GM12874 (cell line): ENCODE data around the gene LDLRAP1.

Experiments
- TF ChIP-seq, protein P1 (sequence below): IDR thresholded peaks from 2 replicates; pipeline ENCODE4 v1.5.1; 2011; ENCODE audit warnings: low read depth, mild to moderate bottlenecking, control low read depth, low read length, moderate library complexity; ENCODE audit not compliant: insufficient read depth

Gene LDLRAP1

GRCh38 chr1:25566176-25566729, 22.8 kb downstream of the LDLRAP1 start:
- TF ChIP-seq, protein P1, sequence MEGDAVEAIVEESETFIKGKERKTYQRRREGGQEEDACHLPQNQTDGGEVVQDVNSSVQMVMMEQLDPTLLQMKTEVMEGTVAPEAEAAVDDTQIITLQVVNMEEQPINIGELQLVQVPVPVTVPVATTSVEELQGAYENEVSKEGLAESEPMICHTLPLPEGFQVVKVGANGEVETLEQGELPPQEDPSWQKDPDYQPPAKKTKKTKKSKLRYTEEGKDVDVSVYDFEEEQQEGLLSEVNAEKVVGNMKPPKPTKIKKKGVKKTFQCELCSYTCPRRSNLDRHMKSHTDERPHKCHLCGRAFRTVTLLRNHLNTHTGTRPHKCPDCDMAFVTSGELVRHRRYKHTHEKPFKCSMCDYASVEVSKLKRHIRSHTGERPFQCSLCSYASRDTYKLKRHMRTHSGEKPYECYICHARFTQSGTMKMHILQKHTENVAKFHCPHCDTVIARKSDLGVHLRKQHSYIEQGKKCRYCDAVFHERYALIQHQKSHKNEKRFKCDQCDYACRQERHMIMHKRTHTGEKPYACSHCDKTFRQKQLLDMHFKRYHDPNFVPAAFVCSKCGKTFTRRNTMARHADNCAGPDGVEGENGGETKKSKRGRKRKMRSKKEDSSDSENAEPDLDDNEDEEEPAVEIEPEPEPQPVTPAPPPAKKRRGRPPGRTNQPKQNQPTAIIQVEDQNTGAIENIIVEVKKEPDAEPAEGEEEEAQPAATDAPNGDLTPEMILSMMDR = no peak

- TF ChIP-seq, protein P1 = no peak
These were observed 23.4 kb downstream of the LDLRAP1 start for GRCh38 chr1:25566730-25567341.

DNA sequence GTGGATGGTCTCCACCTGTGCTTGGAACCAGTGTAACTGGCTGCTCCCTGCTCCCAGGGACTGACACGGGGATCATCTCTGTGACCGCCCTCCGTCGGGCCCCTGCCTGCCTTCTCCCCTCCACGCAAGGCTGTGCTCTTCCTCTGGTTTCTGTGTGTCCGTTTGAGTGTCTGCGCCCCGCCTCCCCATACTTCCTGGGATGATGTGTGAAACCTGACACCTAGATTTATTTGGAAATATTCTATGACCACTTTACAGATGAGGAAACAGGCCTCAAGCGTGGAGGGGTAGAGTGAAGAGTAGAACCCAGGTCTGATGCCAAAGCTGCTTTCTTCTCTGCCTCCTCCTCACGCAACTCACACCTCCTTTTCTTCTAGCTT, 24.3 kb downstream of the LDLRAP1 start:
- TF ChIP-seq, protein P1 = no peak

DNA sequence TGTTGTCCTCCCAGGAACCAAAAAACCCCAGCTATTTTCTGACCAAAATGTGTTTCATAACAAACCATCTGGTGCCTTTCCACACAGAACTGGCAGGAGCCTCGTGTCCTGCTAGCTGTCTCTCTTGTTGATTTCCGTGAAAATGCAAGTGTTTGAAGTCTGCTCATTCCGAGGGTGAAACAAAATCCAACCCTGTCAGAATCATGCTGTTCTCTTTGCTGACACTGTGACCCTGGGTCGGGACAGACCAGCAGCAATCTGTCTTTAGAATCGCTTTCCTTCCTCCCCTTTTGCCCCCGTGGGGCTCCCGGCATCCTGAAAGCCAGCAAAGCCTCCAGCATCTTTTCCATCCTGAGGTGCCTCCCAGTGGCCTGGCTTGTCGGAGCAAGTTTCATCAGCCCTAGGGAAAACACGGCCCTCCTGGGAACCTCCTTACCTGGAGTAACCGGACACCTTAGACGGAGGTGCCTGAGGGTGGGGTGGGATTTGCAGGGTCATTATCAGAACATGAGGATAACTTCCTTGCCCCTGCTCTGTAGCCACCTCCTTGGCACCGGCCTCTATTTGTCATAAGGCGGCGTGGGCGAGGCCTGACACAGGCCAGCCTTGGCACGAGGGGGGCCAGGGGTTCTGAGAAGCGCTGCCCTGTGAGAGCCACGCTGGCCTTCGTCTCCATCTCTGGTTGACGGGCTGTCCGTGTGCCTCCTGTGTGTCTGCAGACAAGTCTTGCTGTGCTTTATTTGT, 24.9 kb downstream of the LDLRAP1 start:
- TF ChIP-seq, protein P1 = no peak

DNA sequence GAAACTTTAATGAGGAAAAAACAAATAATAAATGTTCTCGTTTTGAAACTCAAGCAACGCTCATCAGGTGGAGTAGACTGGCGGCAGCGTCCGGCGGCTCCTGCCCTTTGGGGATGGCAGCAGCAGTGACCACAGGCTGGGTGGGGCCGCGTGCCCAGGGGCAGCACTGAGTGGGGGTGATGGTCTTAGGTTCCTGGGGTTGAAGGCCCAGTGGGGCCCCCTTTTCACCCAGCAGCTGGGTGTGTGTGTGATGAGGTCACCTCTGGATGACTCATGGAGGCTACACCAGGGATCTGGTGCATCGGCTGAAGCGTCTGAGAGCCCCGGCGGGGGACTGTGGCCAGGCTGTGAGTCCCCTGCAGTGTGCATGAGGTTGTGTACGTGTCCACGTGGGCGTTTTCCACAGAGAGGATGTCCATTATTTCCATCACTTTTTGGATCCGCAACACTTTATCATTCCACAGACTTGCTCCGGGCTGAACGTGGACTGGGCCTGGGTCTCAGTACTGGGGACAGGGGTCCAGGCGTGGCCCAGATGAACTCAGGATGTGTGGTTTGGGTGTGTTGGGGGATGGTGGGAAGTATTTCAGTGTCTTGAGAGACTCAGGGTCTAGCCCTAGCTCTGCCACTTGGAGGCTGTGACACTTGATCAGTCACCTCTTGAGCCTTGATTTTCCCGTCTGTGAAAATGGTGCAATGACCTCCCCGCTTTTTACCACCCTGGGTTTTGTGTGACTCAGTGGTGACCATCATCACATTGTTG, 25.6 kb downstream of the LDLRAP1 start:
- TF ChIP-seq, protein P1 = no peak

GRCh38 chr1:25569597-25570396, 26.4 kb downstream of the LDLRAP1 start:
- TF ChIP-seq, protein P1 = no peak
